SK-N-SH (cell line): Measurements from ENCODE around the gene GRAMD2B.

Experiments used
- CTCF ChIP-seq: fragments of 200-600 bp; sonication (generic); IDR thresholded peaks from 2 replicates; pipeline ENCODE4 v1.6.1; 2017; ENCODE audit warnings: antibody characterized with exemption, mild to moderate bottlenecking, moderate library complexity
- EP300 ChIP-seq, 2 experiments: IDR thresholded peaks; 2 replicates each; pipeline versions ENCODE4 v1.4.0 to v1.6.1; 2012; ENCODE audit warnings: borderline replicate concordance in 1 of 2, low read depth in 1 of 2, low read length in 1 of 2
- JUND ChIP-seq: IDR thresholded peaks from 2 replicates; pipeline ENCODE4 v1.4.0; 2012
- MXI1 ChIP-seq: IDR thresholded peaks from 2 replicates; pipeline ENCODE4 v1.6.1; 2012; ENCODE audit warnings: mild to moderate bottlenecking, low read depth, low read length, improper control_type of control experiment
- NRF1 ChIP-seq: IDR thresholded peaks from 2 replicates; pipeline ENCODE4 v1.6.1; 2012; ENCODE audit warnings: low read depth, mild to moderate bottlenecking, low read length
- RFX5 ChIP-seq: IDR thresholded peaks from 2 replicates; pipeline ENCODE4 v1.6.1; 2012; ENCODE audit warnings: mild to moderate bottlenecking, improper control_type of control experiment, low read length
- TCF12 ChIP-seq: IDR thresholded peaks from 2 replicates; pipeline ENCODE4 v1.4.0; 2012
- TF ChIP-seq, protein P1 (sequence below): IDR thresholded peaks from 2 replicates; pipeline ENCODE4 v1.4.0; 2012; ENCODE audit warnings: low read depth

DNA sequence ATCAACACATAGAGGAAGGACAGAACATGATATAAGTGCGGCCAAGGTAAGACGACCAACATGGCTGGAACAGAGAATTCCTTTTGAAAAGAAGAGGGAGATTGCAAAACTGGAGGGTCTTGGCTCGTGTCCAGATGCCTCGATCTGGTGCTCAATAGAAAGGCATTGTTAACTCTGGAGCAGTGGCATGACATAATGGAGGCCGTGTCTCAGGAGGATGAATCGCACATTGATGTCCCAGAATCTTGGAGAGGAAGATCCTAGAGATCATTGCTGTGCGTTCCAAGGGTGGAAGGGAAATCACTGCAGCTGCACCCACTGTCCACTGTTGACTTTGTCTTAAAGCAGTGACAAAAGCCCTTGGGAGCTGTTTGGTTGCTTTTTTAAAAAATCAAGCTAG is 30.9 kb downstream of the GRAMD2B start:
- TF ChIP-seq TCF12 (no peak), CTCF (no peak), JUND (no peak), MXI1 (no peak), NRF1 (no peak), EP300 (IDR thresholded peaks at IDR 0.05; ENCODE audit: borderline replicate concordance in 1 of 2, low read depth in 1 of 2, low read length in 1 of 2) (no peak), RFX5 (no peak)
- TF ChIP-seq, protein P1, sequence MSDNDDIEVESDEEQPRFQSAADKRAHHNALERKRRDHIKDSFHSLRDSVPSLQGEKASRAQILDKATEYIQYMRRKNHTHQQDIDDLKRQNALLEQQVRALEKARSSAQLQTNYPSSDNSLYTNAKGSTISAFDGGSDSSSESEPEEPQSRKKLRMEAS: no peak
